Measurements from ENCODE around the gene ADRA1B.

The ADRA1B gene

GRCh38 chr5:159971038-159971437, 54.8 kb downstream of the ADRA1B start:
- H3K4me1 ChIP-seq (ENCODE audit: low read depth, poor library complexity, severe bottlenecking): no peaks in the 10 kb centered on the region
- H3K9ac ChIP-seq: no peak overlapping the region
- no peaks in the 10 kb centered on the region for H3K36me3 ChIP-seq (ENCODE audit: insufficient read depth)
- H3K4me3 ChIP-seq (IDR thresholded peaks at IDR 0.05; ENCODE audit: insufficient read depth, low read depth, low read length): no peak overlapping the region
- H2AFZ ChIP-seq (ENCODE audit: low read depth): no peak overlapping the region
- TF ChIP-seq CTCF (conservative IDR thresholded peaks at IDR 0.05; ENCODE audit: low read depth, low read length): no peak
- H3K79me2 ChIP-seq (ENCODE audit: insufficient read depth, low read depth): no peaks in the 10 kb centered on the region
- H3K4me2 ChIP-seq: no peak overlapping the region
- H4K20me1 ChIP-seq (ENCODE audit: insufficient read depth): no peaks in the 10 kb centered on the region
- H3K27me3 ChIP-seq (ENCODE audit: insufficient read depth, low read depth): no peaks in the 10 kb centered on the region
- H3K27ac ChIP-seq: no peak overlapping the region

GRCh38 chr5:159971514-159971913, 55.2 kb downstream of the ADRA1B start:
- Histone ChIP-seq H2AFZ (ENCODE audit: low read depth) (no peak overlapping the region), H3K79me2 (ENCODE audit: insufficient read depth, low read depth) (no peaks in the 10 kb centered on the region), H3K9ac (no peak overlapping the region), H4K20me1 (ENCODE audit: insufficient read depth) (no peaks in the 10 kb centered on the region), H3K4me1 (ENCODE audit: low read depth, poor library complexity, severe bottlenecking) (no peaks in the 10 kb centered on the region), H3K4me2 (no peak overlapping the region), H3K4me3 (IDR thresholded peaks at IDR 0.05; ENCODE audit: insufficient read depth, low read depth, low read length) (no peak overlapping the region), H3K27me3 (ENCODE audit: insufficient read depth, low read depth) (no peaks in the 10 kb centered on the region), H3K36me3 (ENCODE audit: insufficient read depth) (no peaks in the 10 kb centered on the region), H3K27ac (no peak overlapping the region)
- TF ChIP-seq CTCF (conservative IDR thresholded peaks at IDR 0.05; ENCODE audit: low read depth, low read length): no peak

- Histone ChIP-seq H3K36me3 (ENCODE audit: insufficient read depth) (no peaks in the 10 kb centered on the region), H4K20me1 (ENCODE audit: insufficient read depth) (no peaks in the 10 kb centered on the region), H3K27ac (no peak overlapping the region), H3K4me1 (ENCODE audit: low read depth, poor library complexity, severe bottlenecking) (no peaks in the 10 kb centered on the region), H2AFZ (ENCODE audit: low read depth) (no peak overlapping the region), H3K4me3 (IDR thresholded peaks at IDR 0.05; ENCODE audit: insufficient read depth, low read depth, low read length) (no peak overlapping the region), H3K79me2 (ENCODE audit: insufficient read depth, low read depth) (no peaks in the 10 kb centered on the region), H3K27me3 (ENCODE audit: insufficient read depth, low read depth) (no peaks in the 10 kb centered on the region), H3K9ac (no peak overlapping the region), H3K4me2 (no peak overlapping the region)
- TF ChIP-seq CTCF (conservative IDR thresholded peaks at IDR 0.05; ENCODE audit: low read depth, low read length): no peak
Observed at GRCh38 chr5:159971931-159972461, 55.7 kb downstream of the ADRA1B start.

- H4K20me1 ChIP-seq (ENCODE audit: insufficient read depth): no peaks in the 10 kb centered on the region
- H2AFZ ChIP-seq (ENCODE audit: low read depth): no peak overlapping the region
- no peak for TF ChIP-seq CTCF (conservative IDR thresholded peaks at IDR 0.05; ENCODE audit: low read depth, low read length)
- H3K4me1 ChIP-seq (ENCODE audit: low read depth, poor library complexity, severe bottlenecking): no peaks in the 10 kb centered on the region
- H3K4me3 ChIP-seq (IDR thresholded peaks at IDR 0.05; ENCODE audit: insufficient read depth, low read depth, low read length): no peak overlapping the region
- no peak overlapping the region for H3K27ac ChIP-seq
- H3K27me3 ChIP-seq (ENCODE audit: insufficient read depth, low read depth): no peaks in the 10 kb centered on the region
- no peak overlapping the region for H3K9ac ChIP-seq
- H3K79me2 ChIP-seq (ENCODE audit: insufficient read depth, low read depth): no peaks in the 10 kb centered on the region
- H3K36me3 ChIP-seq (ENCODE audit: insufficient read depth): no peaks in the 10 kb centered on the region
- H3K4me2 ChIP-seq: no peak overlapping the region
Observed at GRCh38 chr5:159972538-159973362, 56.5 kb downstream of the ADRA1B start.

All from KMS-11 (cell line).